Gastroesophageal sphincter (tissue), 4 donors: ENCODE measurements around the gene IFIT3. TPM values are rescaled to one million over a fixed set of nuclear protein-coding genes. Genes with fewer than 3 reads are reported as not detected.

ENCODE experiments used
- ATAC-seq: fragments of 150-250 bp; one replicate; pipeline ENCODE4 v1.9.1; 2016; ENCODE audit warnings: mild to moderate bottlenecking, moderate library complexity
- H3K27ac ChIP-seq, 4 donors: fragments of 200-600 bp; sonication (generic) in 3 of 4; 1 replicate in 3 of 4; 2 replicates in 1 of 4; pipeline ENCODE4 v1.5.1; 2016 to 2019
- H3K27me3 ChIP-seq: fragments of 200-600 bp; sonication (generic); one replicate; pipeline ENCODE4 v1.5.1; 2019
- H3K36me3 ChIP-seq, 2 donors: fragments of 200-600 bp; sonication (generic); one replicate each; pipeline ENCODE4 v1.5.1; 2019; ENCODE audit warnings: control low read depth in 1 of 2
- H3K4me1 ChIP-seq, 3 donors: fragments of 200-600 bp; sonication (generic); 1 replicate in 2 of 3; 2 replicates in 1 of 3; pipeline ENCODE4 v1.5.1; 2016 to 2019; ENCODE audit warnings: control low read depth in 2 of 3
- H3K4me3 ChIP-seq, 2 donors: fragments of 200-600 bp; sonication (generic); one replicate each; pipeline ENCODE4 v1.5.1; 2019; ENCODE audit warnings: mild to moderate bottlenecking in 1 of 2, moderate library complexity in 1 of 2
- H3K9me3 ChIP-seq, 3 donors: fragments of 200-600 bp; sonication (generic); one replicate each; pipeline ENCODE4 v1.5.1; 2017 to 2019; ENCODE audit warnings: control low read depth in 2 of 3
- CTCF ChIP-seq, 4 experiments: fragments of 200-600 bp in 2 of 4; fragments of 450-650 bp in 2 of 4; sonication (generic) in 1 of 4; IDR thresholded peaks; one replicate each; pipeline ENCODE4 v1.5.1; 2017 to 2019; ENCODE audit warnings: antibody characterized with exemption in 4 of 4, mild to moderate bottlenecking in 2 of 4, moderate library complexity in 2 of 4
- EP300 ChIP-seq: sonication (generic); formaldehyde crosslinking; IDR thresholded peaks from one replicate; pipeline ENCODE4 v1.6.1; 2017; ENCODE audit warnings: antibody characterized with exemption, mild to moderate bottlenecking
- POLR2A ChIP-seq, 2 donors: fragments of 450-650 bp; IDR thresholded peaks; one replicate each; pipeline ENCODE4 v1.6.1; 2017; ENCODE audit warnings: antibody characterized with exemption in 2 of 2, mild to moderate bottlenecking in 2 of 2, moderate library complexity in 1 of 2
- POLR2AphosphoS5 ChIP-seq: sonication (generic); formaldehyde crosslinking; IDR thresholded peaks from one replicate; pipeline ENCODE4 v1.6.1; 2017; ENCODE audit warnings: antibody characterized with exemption
- WGBS, 2 donors: methylation state at CpG; one replicate each; pipeline ENCODE4 v1.1.5; 2018; ENCODE audit warnings: low coverage in 1 of 2; 5-methylcytosine and 5-hydroxymethylcytosine counted together
- total RNA-seq, 4 donors: library from RNA; depleted of rRNA; stranded (reverse); fragments of >200 nt; gene quantifications; one replicate each; pipeline ENCODE4 v1.1.0, GENCODE V29; 2016

The IFIT3 gene
- total RNA-seq, 4 donors from 2014 or later: 8.1 to 15.5 (median 11.9) TPM

- no peaks in the 10 kb centered on the region for H3K36me3 ChIP-seq
- no peak for TF ChIP-seq EP300
- no peak for TF ChIP-seq POLR2A (IDR thresholded peaks at IDR 0.05)
- no peak for TF ChIP-seq POLR2AphosphoS5
- no peak for TF ChIP-seq CTCF (IDR thresholded peaks at IDR 0.05)
- WGBS, 2 donors: 83 to 100% methylated on average over 2 of the region's 2 CpGs
- no peak overlapping the region for H3K27ac ChIP-seq
- H3K4me3 ChIP-seq: no peak overlapping the region
- no peaks in the 10 kb centered on the region for H3K27me3 ChIP-seq
- H3K9me3 ChIP-seq: no peaks in the 10 kb centered on the region
- no peak for ATAC-seq
- H3K4me1 ChIP-seq: peaks cover 4 to 21% (median 16%) of the 10 kb centered on the region in 3 donors
Observed at GRCh38 chr10:89355394-89355931, 27.7 kb downstream of the IFIT3 start.

GRCh38 chr10:89357096-89357495, 29.3 kb downstream of the IFIT3 start:
- Histone ChIP-seq H3K27ac (no peak overlapping the region), H3K36me3 (no peaks in the 10 kb centered on the region), H3K9me3 (no peaks in the 10 kb centered on the region), H3K4me3 (no peak overlapping the region), H3K27me3 (no peaks in the 10 kb centered on the region), H3K4me1 (peaks cover 0 to 5% (median 4%) of the 10 kb centered on the region in 3 donors)
- WGBS, 2 donors: 50 to 58% methylated on average over 1 of the region's 1 CpG
- TF ChIP-seq EP300 (no peak), CTCF (IDR thresholded peaks at IDR 0.05) (no peak), POLR2AphosphoS5 (no peak), POLR2A (IDR thresholded peaks at IDR 0.05) (no peak)
- ATAC-seq: no peak

GRCh38 chr10:89357975-89358374, 30.2 kb downstream of the IFIT3 start:
- 74% methylated on average over 2 of the region's 2 CpGs; no CpG with 5 or more reads in 1 of the 2 donors for WGBS, 2 donors

GRCh38 chr10:89360157-89360556, 32.4 kb downstream of the IFIT3 start:
- ATAC-seq: no peak
- Histone ChIP-seq H3K27me3 (no peaks in the 10 kb centered on the region), H3K4me1 (peaks cover 0 to 9% (median 0%) of the 10 kb centered on the region in 3 donors), H3K27ac (no peak overlapping the region), H3K9me3 (no peaks in the 10 kb centered on the region), H3K4me3 (no peak overlapping the region), H3K36me3 (no peaks in the 10 kb centered on the region)
- TF ChIP-seq POLR2A (IDR thresholded peaks at IDR 0.05) (no peak), POLR2AphosphoS5 (no peak), CTCF (IDR thresholded peaks at IDR 0.05) (no peak), EP300 (no peak)

More at GRCh38 chr10:89357975-89358374, 30.2 kb downstream of the IFIT3 start:
- no peaks in the 10 kb centered on the region for H3K36me3 ChIP-seq
- no peak overlapping the region for H3K27ac ChIP-seq
- ATAC-seq: no peak
- TF ChIP-seq POLR2AphosphoS5 (no peak), EP300 (no peak), CTCF (IDR thresholded peaks at IDR 0.05) (no peak), POLR2A (IDR thresholded peaks at IDR 0.05) (no peak)
- H3K4me1 ChIP-seq: no peaks in the 10 kb centered on the region
- H3K4me3 ChIP-seq: no peak overlapping the region
- no peaks in the 10 kb centered on the region for H3K9me3 ChIP-seq
- H3K27me3 ChIP-seq: no peaks in the 10 kb centered on the region

GRCh38 chr10:89362929-89363328, 35.1 kb downstream of the IFIT3 start:
- H3K4me1 ChIP-seq: peaks cover 7 to 19% (median 7%) of the 10 kb centered on the region in 3 donors
- no peak overlapping the region for H3K27ac ChIP-seq
- H3K9me3 ChIP-seq: no peaks in the 10 kb centered on the region
- no peaks in the 10 kb centered on the region for H3K27me3 ChIP-seq
- TF ChIP-seq POLR2AphosphoS5: no peak
- no peak for TF ChIP-seq CTCF (IDR thresholded peaks at IDR 0.05)
- TF ChIP-seq POLR2A (IDR thresholded peaks at IDR 0.05): no peak
- TF ChIP-seq EP300: no peak
- no peaks in the 10 kb centered on the region for H3K36me3 ChIP-seq
- no peak for ATAC-seq
- no peak overlapping the region for H3K4me3 ChIP-seq
